ENCODE data around the gene FXYD2.

GRCh38 chr11:117803896-117804295 lies 20.6 kb downstream of the FXYD2 start:
- TF ChIP-seq, protein P1, sequence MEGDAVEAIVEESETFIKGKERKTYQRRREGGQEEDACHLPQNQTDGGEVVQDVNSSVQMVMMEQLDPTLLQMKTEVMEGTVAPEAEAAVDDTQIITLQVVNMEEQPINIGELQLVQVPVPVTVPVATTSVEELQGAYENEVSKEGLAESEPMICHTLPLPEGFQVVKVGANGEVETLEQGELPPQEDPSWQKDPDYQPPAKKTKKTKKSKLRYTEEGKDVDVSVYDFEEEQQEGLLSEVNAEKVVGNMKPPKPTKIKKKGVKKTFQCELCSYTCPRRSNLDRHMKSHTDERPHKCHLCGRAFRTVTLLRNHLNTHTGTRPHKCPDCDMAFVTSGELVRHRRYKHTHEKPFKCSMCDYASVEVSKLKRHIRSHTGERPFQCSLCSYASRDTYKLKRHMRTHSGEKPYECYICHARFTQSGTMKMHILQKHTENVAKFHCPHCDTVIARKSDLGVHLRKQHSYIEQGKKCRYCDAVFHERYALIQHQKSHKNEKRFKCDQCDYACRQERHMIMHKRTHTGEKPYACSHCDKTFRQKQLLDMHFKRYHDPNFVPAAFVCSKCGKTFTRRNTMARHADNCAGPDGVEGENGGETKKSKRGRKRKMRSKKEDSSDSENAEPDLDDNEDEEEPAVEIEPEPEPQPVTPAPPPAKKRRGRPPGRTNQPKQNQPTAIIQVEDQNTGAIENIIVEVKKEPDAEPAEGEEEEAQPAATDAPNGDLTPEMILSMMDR (IDR thresholded peaks at IDR 0.05) = no peak
- TF ChIP-seq POLR2A (IDR thresholded peaks at IDR 0.05) = no peak
